HG02610 (cell line): Measurements from ENCODE around the gene TSPAN5.

ENCODE experiments used
- ATAC-seq: cut with Tn5 transposase; IDR thresholded peaks from one replicate; pipeline ENCODE4 v1.9.1; 2021; ENCODE audit warnings: mild to moderate bottlenecking, moderate library complexity; ENCODE audit not compliant: unreplicated experiment

Gene TSPAN5

GRCh38 chr4:98601708-98602107 lies 56.7 kb downstream of the TSPAN5 start:
- peak; percentile 79 for ATAC-seq

GRCh38 chr4:98599617-98600205 lies 58.7 kb downstream of the TSPAN5 start:
- ATAC-seq, result no peak

- no peak for ATAC-seq
Observed at GRCh38 chr4:98586962-98587354, 71.5 kb downstream of the TSPAN5 start.

GRCh38 chr4:98586291-98586961 lies 72.0 kb downstream of the TSPAN5 start:
- no peak for ATAC-seq

GRCh38 chr4:98585596-98585995 lies 72.8 kb downstream of the TSPAN5 start:
- ATAC-seq, result no peak

GRCh38 chr4:98584265-98584664 lies 74.1 kb downstream of the TSPAN5 start:
- no peak for ATAC-seq

- no peak for ATAC-seq
Observed at GRCh38 chr4:98583265-98583664, 75.1 kb downstream of the TSPAN5 start.

- no peak for ATAC-seq
Observed at GRCh38 chr4:98581126-98581525, 77.3 kb downstream of the TSPAN5 start.

GRCh38 chr4:98577956-98578355 lies 80.5 kb downstream of the TSPAN5 start:
- ATAC-seq, result no peak

- no peak for ATAC-seq
Observed at GRCh38 chr4:98574816-98575215, 83.6 kb downstream of the TSPAN5 start.

- ATAC-seq, result no peak
Observed at GRCh38 chr4:98573791-98574190, 84.6 kb downstream of the TSPAN5 start.

GRCh38 chr4:98572697-98573096 lies 85.7 kb downstream of the TSPAN5 start:
- no peak for ATAC-seq

- no peak for ATAC-seq
Observed at GRCh38 chr4:98571161-98571786, 87.1 kb downstream of the TSPAN5 start.

GRCh38 chr4:98570151-98570797 lies 88.1 kb downstream of the TSPAN5 start:
- ATAC-seq, result no peak

- ATAC-seq, result no peak
Observed at GRCh38 chr4:98568941-98569663, 89.3 kb downstream of the TSPAN5 start.

- ATAC-seq, result no peak
Observed at GRCh38 chr4:98567611-98568010, 90.8 kb downstream of the TSPAN5 start.

GRCh38 chr4:98566361-98567008 lies 91.9 kb downstream of the TSPAN5 start:
- no peak for ATAC-seq

GRCh38 chr4:98565681-98566301 lies 92.6 kb downstream of the TSPAN5 start:
- ATAC-seq, result no peak

- no peak for ATAC-seq
Observed at GRCh38 chr4:98564852-98565251, 93.6 kb downstream of the TSPAN5 start.

- ATAC-seq, result no peak
Observed at GRCh38 chr4:98560321-98560720, 98.1 kb downstream of the TSPAN5 start.
